Endodermal cell (in vitro differentiated cells): ENCODE measurements around the gene NINJ1. TPM values are rescaled to one million over a fixed set of nuclear protein-coding genes. Genes with fewer than 3 reads are reported as not detected.
A peak's percentile ranks its signal among the peaks of the same experiment; 100 is the strongest.

Experiments
- DNase-seq: peaks from one replicate; pipeline ENCODE4 v3.0.0-alpha.2; 2017
- H3K27ac ChIP-seq: 2 replicates; pipeline ENCODE4 v1.5.1; 2013; ENCODE audit warnings: mild to moderate bottlenecking, low read depth, low read length, moderate library complexity
- H3K27me3 ChIP-seq: 2 replicates; pipeline ENCODE4 v1.6.1; 2013; ENCODE audit warnings: mild to moderate bottlenecking, low read length, moderate library complexity; ENCODE audit not compliant: insufficient read depth, control insufficient read depth, poor library complexity, severe bottlenecking
- H3K36me3 ChIP-seq: 2 replicates; pipeline ENCODE4 v1.7.0; 2013; ENCODE audit warnings: mild to moderate bottlenecking, low read length, moderate library complexity; ENCODE audit not compliant: control insufficient read depth, insufficient read depth
- H3K4me1 ChIP-seq: one replicate; pipeline ENCODE4 v1.7.0; 2013; ENCODE audit warnings: low read length; ENCODE audit not compliant: control insufficient read depth, insufficient read depth
- H3K4me3 ChIP-seq: 2 replicates; pipeline ENCODE4 v1.5.1; 2013; ENCODE audit warnings: mild to moderate bottlenecking, low read length, moderate library complexity
- H3K9ac ChIP-seq: 2 replicates; pipeline ENCODE4 v1.6.1; 2013; ENCODE audit warnings: mild to moderate bottlenecking, low read length, moderate library complexity; ENCODE audit not compliant: poor library complexity, severe bottlenecking; ENCODE audit errors: extremely low read depth
- H3K9me3 ChIP-seq: 2 replicates; pipeline ENCODE4 v1.6.1; 2013; ENCODE audit warnings: mild to moderate bottlenecking, low read length, moderate library complexity; ENCODE audit not compliant: control insufficient read depth
- H3K27ac Mint-ChIP-seq: 2 replicates; pipeline ENCODE4 v1.8.0; 2020; ENCODE audit warnings: mixed read lengths
- H3K27me3 Mint-ChIP-seq: 2 replicates; pipeline ENCODE4 v1.8.0; 2021; ENCODE audit warnings: mild to moderate bottlenecking, mixed read lengths; ENCODE audit not compliant: insufficient read depth
- H3K36me3 Mint-ChIP-seq: 2 replicates; pipeline ENCODE4 v1.8.0; 2020; ENCODE audit warnings: low read depth, mixed read lengths
- H3K4me1 Mint-ChIP-seq: 2 replicates; pipeline ENCODE4 v1.8.0; 2020; ENCODE audit warnings: mixed read lengths
- H3K4me3 Mint-ChIP-seq: 2 replicates; pipeline ENCODE4 v1.8.0; 2020; ENCODE audit warnings: mild to moderate bottlenecking, moderate library complexity, mixed read lengths
- H3K9me3 Mint-ChIP-seq: 2 replicates; pipeline ENCODE4 v1.8.0; 2020; ENCODE audit warnings: mild to moderate bottlenecking, mixed read lengths
- WGBS, 2 experiments: methylation state at CpG; one replicate each; pipeline versions ENCODE4 v1.1.5 to v1.1.7; 2013; ENCODE audit warnings: missing lambda C conversion rate in 2 of 2, mixed read lengths in 1 of 2; ENCODE audit not compliant: insufficient coverage in 1 of 2, insufficient read length in 1 of 2; 5-methylcytosine and 5-hydroxymethylcytosine counted together
- long read RNA-seq, 4 experiments: library from polyadenylated mRNA in 2 of 4; library from RNA in 1 of 4; library from capped mRNA in 1 of 4; stranded (forward) in 3 of 4; unstranded in 1 of 4; transcript quantifications; one replicate each; pipeline ENCODE4 v2.0.0, GENCODE V29; 2020 to 2021; ENCODE audit warnings: inconsistent platforms in 1 of 4
- polyA plus RNA-seq, 2 experiments: library from polyadenylated mRNA; stranded (reverse); fragments of 50-300 nt; gene quantifications; one replicate each; pipeline ENCODE4 v1.2.3, GENCODE V29; 2013
- total RNA-seq, 2 donors: library from RNA; stranded (reverse); fragmentation: NEBNext Ultra II Directional in 1 of 2; extraction: Animal tissue kit (Norgen Biotek cat#: 25700) in 1 of 2; gene quantifications; 2 replicates in 1 of 2; 3 replicates in 1 of 2; pipeline ENCODE4 v1.2.1, GENCODE V29; 2021
- TF ChIP-seq, protein P1 (sequence below): fragments of 200-600 bp; sonication (generic); conservative IDR thresholded peaks from 2 replicates; pipeline ENCODE4 v1.5.0; 2021; ENCODE audit warnings: antibody characterized with exemption, mild to moderate bottlenecking

Gene NINJ1
- total RNA-seq: 10 to 100 TPM; 24.2 to 32.0 TPM
- 29.8 TPM for polyA plus RNA-seq (2013, experiment 1 of 2)
- 28.4 TPM for polyA plus RNA-seq (2013, experiment 2 of 2)
- long read RNA-seq, experiment 1, transcript NINJ1-201 (4 exons, 1,281 nt): major isoform, 25 of 29 reads
- long read RNA-seq, experiment 1, partial matches to known transcripts: 0 of 29 reads
- long read RNA-seq, experiment 1, other reads (novel, unspliced or antisense): 3 of 29 reads
- long read RNA-seq, experiment 2, transcript NINJ1-201 (4 exons, 1,281 nt): major isoform, 52 of 56 reads
- long read RNA-seq, experiment 2, partial matches to known transcripts: 1 of 56 reads
- long read RNA-seq, experiment 2, other reads (novel, unspliced or antisense): 2 of 56 reads
- long read RNA-seq, experiment 3, transcript NINJ1-201 (4 exons, 1,281 nt): major isoform, 114 of 116 reads
- long read RNA-seq, experiment 3, partial matches to known transcripts: 0 of 116 reads
- long read RNA-seq, experiment 3, other reads (novel, unspliced or antisense): 2 of 116 reads
- long read RNA-seq, experiment 4, transcript NINJ1-201 (4 exons, 1,281 nt): major isoform, 10 of 10 reads
- long read RNA-seq, experiment 4, partial matches to known transcripts: 0 of 10 reads
- long read RNA-seq, experiment 4, other reads (novel, unspliced or antisense): 0 of 10 reads

- DNase-seq: peak; percentile 87
- peak within 1 kb of the TSS; percentile 66 for H3K27ac Mint-ChIP-seq
- H3K4me1 Mint-ChIP-seq: peaks cover 15% of the 10 kb centered on the region
- TF ChIP-seq, protein P1, sequence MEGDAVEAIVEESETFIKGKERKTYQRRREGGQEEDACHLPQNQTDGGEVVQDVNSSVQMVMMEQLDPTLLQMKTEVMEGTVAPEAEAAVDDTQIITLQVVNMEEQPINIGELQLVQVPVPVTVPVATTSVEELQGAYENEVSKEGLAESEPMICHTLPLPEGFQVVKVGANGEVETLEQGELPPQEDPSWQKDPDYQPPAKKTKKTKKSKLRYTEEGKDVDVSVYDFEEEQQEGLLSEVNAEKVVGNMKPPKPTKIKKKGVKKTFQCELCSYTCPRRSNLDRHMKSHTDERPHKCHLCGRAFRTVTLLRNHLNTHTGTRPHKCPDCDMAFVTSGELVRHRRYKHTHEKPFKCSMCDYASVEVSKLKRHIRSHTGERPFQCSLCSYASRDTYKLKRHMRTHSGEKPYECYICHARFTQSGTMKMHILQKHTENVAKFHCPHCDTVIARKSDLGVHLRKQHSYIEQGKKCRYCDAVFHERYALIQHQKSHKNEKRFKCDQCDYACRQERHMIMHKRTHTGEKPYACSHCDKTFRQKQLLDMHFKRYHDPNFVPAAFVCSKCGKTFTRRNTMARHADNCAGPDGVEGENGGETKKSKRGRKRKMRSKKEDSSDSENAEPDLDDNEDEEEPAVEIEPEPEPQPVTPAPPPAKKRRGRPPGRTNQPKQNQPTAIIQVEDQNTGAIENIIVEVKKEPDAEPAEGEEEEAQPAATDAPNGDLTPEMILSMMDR: no peak
- Histone ChIP-seq H3K27ac (peak within 1 kb of the TSS; percentile 57), H3K9me3 (no peaks in the 10 kb centered on the region), H3K9ac (peak within 1 kb of the TSS; percentile 83), H3K4me3 (peak within 1 kb of the TSS; percentile 82), H3K36me3 (no peaks in the 10 kb centered on the region), H3K27me3 (peaks cover 10% of the 10 kb centered on the region), H3K4me1 (peaks cover 8% of the 10 kb centered on the region)
- peaks cover 19% of the 10 kb centered on the region for H3K27me3 Mint-ChIP-seq
- WGBS, 2 experiments: 0 to 3% methylated on average over 9 to 78 of the region's 78 CpGs
- peak within 1 kb of the TSS; percentile 72 for H3K4me3 Mint-ChIP-seq
- no peaks in the 10 kb centered on the region for H3K36me3 Mint-ChIP-seq
- H3K9me3 Mint-ChIP-seq: no peaks in the 10 kb centered on the region
Observed at GRCh38 chr9:93134015-93134739, at the start of gene NINJ1. NINJ1 (minus strand) TSS chr9:93134251; CDS start chr9:93134217, 34 bp downstream.

- Histone ChIP-seq H3K4me3 (peak overlapping the region; percentile 74), H3K27ac (no peak overlapping the region), H3K4me1 (peaks cover 3% of the 10 kb centered on the region), H3K36me3 (no peaks in the 10 kb centered on the region), H3K9ac (no peak overlapping the region), H3K9me3 (no peaks in the 10 kb centered on the region), H3K27me3 (peaks cover 39% of the 10 kb centered on the region)
- Mint-ChIP-seq H3K9me3 (no peaks in the 10 kb centered on the region), H3K4me1 (peaks cover 16% of the 10 kb centered on the region), H3K27me3 (peaks cover 43% of the 10 kb centered on the region), H3K4me3 (peak overlapping the region; percentile 57), H3K36me3 (no peaks in the 10 kb centered on the region), H3K27ac (no peak overlapping the region)
- no peak for DNase-seq
- 80 to 91% methylated on average over 4 to 5 of the region's 5 CpGs for WGBS, 2 experiments
- TF ChIP-seq, protein P1: no peak
Observed at GRCh38 chr9:93183131-93183662, 49.1 kb upstream of the NINJ1 start.

- no peaks in the 10 kb centered on the region for H3K36me3 ChIP-seq
- H3K9me3 Mint-ChIP-seq: no peaks in the 10 kb centered on the region
- peaks cover 39% of the 10 kb centered on the region for H3K27me3 ChIP-seq
- no peaks in the 10 kb centered on the region for H3K9me3 ChIP-seq
- DNase-seq: no peak
- no peak overlapping the region for H3K27ac Mint-ChIP-seq
- TF ChIP-seq, protein P1: no peak
- H3K36me3 Mint-ChIP-seq: no peaks in the 10 kb centered on the region
- peaks cover 3% of the 10 kb centered on the region for H3K4me1 ChIP-seq
- peak overlapping the region; percentile 57 for H3K4me3 Mint-ChIP-seq
- no peak overlapping the region for H3K9ac ChIP-seq
- H3K4me1 Mint-ChIP-seq: peaks cover 15% of the 10 kb centered on the region
- no peak overlapping the region for H3K4me3 ChIP-seq
- peaks cover 43% of the 10 kb centered on the region for H3K27me3 Mint-ChIP-seq
- WGBS, 2 experiments: 92 to 100% methylated on average over 1 to 6 of the region's 6 CpGs
- no peak overlapping the region for H3K27ac ChIP-seq
Observed at GRCh38 chr9:93182572-93182971, 48.5 kb upstream of the NINJ1 start.
